ENCODE data around the gene TBC1D32.
"Not testable (repeated sequence)": the region's sequence is repeated elsewhere in the genome, so short reads cannot be mapped to it uniquely, and the experiment has no call there.

Gene TBC1D32

DNA sequence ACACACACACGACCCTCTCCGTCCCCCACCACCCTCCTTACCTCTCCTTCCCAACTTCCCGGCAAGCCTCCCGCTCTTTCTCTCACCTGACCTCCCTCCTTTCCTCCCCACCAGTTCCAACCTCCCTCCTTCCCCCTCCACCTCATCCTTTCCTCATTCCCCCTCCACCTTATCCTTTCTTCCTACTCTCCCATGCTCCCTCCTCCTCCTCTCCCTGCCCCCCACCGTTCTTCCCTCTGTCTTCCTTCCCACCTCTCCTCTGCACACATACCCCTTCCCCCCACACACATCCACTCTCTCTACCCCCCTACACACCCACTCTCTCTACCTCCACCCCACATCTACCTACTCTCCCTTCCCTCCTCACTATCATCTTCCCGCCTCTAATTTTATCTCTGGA, 144.2 kb downstream of the TBC1D32 start:
- TF ChIP-seq, protein P1, sequence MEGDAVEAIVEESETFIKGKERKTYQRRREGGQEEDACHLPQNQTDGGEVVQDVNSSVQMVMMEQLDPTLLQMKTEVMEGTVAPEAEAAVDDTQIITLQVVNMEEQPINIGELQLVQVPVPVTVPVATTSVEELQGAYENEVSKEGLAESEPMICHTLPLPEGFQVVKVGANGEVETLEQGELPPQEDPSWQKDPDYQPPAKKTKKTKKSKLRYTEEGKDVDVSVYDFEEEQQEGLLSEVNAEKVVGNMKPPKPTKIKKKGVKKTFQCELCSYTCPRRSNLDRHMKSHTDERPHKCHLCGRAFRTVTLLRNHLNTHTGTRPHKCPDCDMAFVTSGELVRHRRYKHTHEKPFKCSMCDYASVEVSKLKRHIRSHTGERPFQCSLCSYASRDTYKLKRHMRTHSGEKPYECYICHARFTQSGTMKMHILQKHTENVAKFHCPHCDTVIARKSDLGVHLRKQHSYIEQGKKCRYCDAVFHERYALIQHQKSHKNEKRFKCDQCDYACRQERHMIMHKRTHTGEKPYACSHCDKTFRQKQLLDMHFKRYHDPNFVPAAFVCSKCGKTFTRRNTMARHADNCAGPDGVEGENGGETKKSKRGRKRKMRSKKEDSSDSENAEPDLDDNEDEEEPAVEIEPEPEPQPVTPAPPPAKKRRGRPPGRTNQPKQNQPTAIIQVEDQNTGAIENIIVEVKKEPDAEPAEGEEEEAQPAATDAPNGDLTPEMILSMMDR (IDR thresholded peaks at IDR 0.05; ENCODE audit: borderline replicate concordance, insufficient read depth, low read depth, low read length): no peak
- no peak overlapping the region for H3K4me3 ChIP-seq (ENCODE audit: low read depth, low read length)

DNA sequence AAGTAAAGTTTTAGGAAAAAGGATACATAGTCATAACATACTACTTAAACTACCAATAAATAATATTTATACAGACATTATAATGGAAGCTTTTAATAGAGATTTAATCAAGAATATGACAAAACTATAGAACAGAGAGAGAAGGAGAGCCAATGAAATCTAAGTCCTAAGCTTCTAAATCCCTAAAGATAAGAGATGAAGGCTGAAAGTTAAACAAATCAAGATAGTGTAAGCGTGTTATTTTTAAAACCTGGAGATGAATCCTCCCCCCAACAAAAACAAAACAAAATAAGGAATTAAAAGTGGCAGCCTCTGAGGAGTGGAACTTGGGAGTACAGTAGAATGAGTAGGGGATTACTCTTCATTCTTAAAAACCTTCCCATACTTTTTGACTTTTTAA, 145.9 kb downstream of the TBC1D32 start:
- TF ChIP-seq, protein P1 (IDR thresholded peaks at IDR 0.05; ENCODE audit: borderline replicate concordance, insufficient read depth, low read depth, low read length): no peak
- no peak overlapping the region for H3K4me3 ChIP-seq (ENCODE audit: low read depth, low read length)

DNA sequence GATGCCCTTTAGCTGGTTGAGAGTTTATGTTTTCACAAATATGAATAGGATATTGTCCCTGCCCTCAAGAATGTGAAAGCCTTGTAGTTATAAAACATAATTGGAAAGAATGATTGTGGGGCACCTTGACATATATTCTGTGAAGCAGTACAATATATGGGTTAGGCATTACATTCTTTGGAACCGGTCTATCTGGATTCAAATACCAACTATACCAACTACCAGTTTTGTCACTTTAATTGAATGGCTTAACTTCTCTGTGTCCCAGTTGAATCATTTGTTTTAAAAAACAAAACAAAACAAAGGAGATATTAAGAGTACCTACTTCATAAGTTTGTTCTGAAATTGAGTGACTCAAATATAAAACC, 146.5 kb downstream of the TBC1D32 start:
- H3K4me3 ChIP-seq (ENCODE audit: low read depth, low read length): no peak overlapping the region
- TF ChIP-seq, protein P1 (IDR thresholded peaks at IDR 0.05; ENCODE audit: borderline replicate concordance, insufficient read depth, low read depth, low read length): no peak

DNA sequence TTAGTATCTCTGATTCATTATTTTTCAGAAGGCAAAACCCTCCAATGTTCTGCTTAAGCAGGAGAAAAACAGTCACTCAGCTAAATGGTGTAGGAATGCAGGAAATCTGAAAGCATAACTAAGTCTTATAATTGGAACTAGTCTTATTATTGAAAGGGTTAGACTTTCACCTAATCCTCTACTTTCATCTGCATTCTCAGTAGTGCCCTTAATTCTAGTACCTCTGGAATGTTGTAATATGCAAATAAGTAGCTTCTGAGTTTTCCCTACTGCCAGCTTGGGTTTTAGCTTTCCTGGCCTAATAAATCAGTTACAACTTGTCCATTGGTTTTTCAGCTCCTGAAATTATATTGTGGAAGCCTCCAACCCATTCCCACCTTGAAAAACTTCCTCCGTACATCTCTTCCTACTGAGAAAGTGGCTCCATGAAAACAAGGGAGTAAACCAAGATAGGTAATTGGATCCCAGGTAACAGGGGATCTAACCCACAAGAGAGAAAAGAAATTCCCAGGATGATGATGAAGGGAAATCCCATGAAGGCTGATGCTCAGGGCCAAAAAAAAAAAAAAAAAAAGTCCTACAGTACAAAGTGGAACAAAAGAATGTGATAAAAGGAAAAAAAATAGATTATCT, 147.0 kb downstream of the TBC1D32 start:
- TF ChIP-seq, protein P1 (IDR thresholded peaks at IDR 0.05; ENCODE audit: borderline replicate concordance, insufficient read depth, low read depth, low read length): no peak
- H3K4me3 ChIP-seq (ENCODE audit: low read depth, low read length): no peak overlapping the region

DNA sequence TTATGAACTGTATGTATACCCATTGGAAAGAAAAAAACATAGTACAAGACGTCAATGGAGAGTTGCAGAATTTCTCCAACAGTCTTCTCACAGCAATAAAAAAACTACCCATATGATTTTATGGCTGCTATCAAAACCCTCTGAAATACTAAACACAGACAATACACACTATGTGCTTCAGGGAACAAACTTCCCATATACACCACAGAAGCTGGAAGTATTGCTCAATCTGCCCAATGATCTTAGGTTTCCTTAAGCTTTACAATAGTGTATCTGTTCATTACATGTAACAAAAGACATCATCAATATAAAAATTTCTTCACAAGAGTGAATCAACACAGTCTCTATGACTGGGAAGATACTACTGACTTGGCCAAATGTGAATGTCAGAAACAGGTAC, 150.5 kb downstream of the TBC1D32 start:
- TF ChIP-seq, protein P1 (IDR thresholded peaks at IDR 0.05; ENCODE audit: borderline replicate concordance, insufficient read depth, low read depth, low read length): no peak
- H3K4me3 ChIP-seq (ENCODE audit: low read depth, low read length): no peak overlapping the region

DNA sequence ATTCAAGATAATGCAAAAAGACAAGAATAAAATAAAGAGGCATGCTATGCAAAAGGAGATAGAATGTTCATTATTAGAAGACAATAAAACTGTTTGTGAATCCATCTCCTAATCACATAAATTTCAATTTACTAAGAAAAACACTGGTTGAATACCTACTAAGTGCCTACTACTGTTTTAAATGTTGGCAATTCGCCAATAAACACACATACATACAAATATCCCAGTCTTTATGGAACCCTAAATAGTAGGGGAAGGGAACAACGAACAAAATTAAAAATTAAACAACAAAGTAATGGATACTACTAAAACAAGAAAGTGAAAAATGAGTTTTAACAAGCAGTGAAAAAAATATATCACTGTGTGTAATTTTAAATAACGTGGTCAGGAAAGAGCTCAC, 158.5 kb downstream of the TBC1D32 start:
- TF ChIP-seq, protein P1 (IDR thresholded peaks at IDR 0.05; ENCODE audit: borderline replicate concordance, insufficient read depth, low read depth, low read length): no peak

DNA sequence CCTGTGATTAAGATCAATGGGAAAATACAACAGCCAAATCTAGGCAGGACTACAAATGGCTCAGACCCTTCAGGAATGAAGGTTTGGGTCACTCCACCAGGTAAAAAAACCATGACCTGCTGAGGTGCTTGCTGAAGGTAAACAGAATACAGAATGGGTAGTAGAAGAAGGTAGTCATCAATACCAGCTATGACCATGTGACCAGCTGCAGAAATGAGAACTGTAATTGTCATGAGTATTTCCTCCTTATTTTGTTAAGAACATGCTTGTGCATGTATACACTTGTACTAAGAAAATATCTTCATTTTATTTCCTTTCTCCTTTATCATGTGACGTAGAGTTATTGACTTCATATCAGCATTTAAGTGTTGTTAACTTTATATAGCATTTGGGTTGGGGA, 161.8 kb downstream of the TBC1D32 start:
- H3K4me3 ChIP-seq (ENCODE audit: low read depth, low read length): not testable (repeated sequence)

More for the DNA sequence above, 158.5 kb downstream of the TBC1D32 start:
- no peak overlapping the region for H3K4me3 ChIP-seq (ENCODE audit: low read depth, low read length)

DNA sequence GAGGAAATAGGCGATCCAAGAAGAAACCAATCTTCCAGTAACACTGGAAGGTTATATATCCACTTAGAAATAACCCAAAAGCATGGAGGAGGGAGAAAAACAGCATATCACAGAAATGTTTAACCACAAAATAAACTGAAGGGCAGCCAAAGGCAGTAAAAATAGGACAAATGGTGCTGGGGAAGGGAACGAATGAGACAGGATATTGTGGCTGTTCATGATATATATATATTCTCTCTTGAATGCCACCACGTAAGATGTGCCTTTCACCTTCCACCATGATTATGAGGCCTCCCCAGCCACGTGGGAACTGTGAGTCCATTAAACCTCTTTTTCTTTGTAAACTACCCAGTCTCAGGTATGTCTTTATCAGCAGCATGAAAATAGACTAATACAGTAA, 162.4 kb downstream of the TBC1D32 start:
- H3K4me3 ChIP-seq (ENCODE audit: low read depth, low read length): no peak overlapping the region

More for the DNA sequence above, 162.4 kb downstream of the TBC1D32 start:
- TF ChIP-seq, protein P1 (IDR thresholded peaks at IDR 0.05; ENCODE audit: borderline replicate concordance, insufficient read depth, low read depth, low read length): no peak

Data from GM12875 (cell line).